Mucosa of descending colon (tissue), 3 donors: Measurements from ENCODE around the gene SIL1. TPM values are rescaled to one million over a fixed set of nuclear protein-coding genes. Genes with fewer than 3 reads are reported as not detected.
"Not testable (repeated sequence)": the region's sequence is repeated elsewhere in the genome, so short reads cannot be mapped to it uniquely, and the experiment has no call there.

Experiments used
- ATAC-seq: fragments of 200-7000 bp; cut with Tn5 transposase; one replicate; pipeline ENCODE4 v1.9.1; 2020; ENCODE audit warnings: mild to moderate bottlenecking, moderate library complexity
- DNase-seq, 3 donors: peaks; one replicate each; pipeline ENCODE4 v3.0.0-alpha.2; 2020
- H3K36me3 ChIP-seq: fragments of 200-600 bp; one replicate; pipeline ENCODE4 v1.8.0; 2021; ENCODE audit warnings: low read depth, mild to moderate bottlenecking
- H3K4me1 ChIP-seq: fragments of 200-600 bp; one replicate; pipeline ENCODE4 v1.8.0; 2021; ENCODE audit warnings: low read depth, mild to moderate bottlenecking
- H3K4me3 ChIP-seq: fragments of 200-600 bp; one replicate; pipeline ENCODE4 v1.8.0; 2021; ENCODE audit warnings: mild to moderate bottlenecking
- H3K9me3 ChIP-seq: fragments of 200-600 bp; one replicate; pipeline ENCODE4 v1.8.0; 2021; ENCODE audit warnings: mild to moderate bottlenecking
- CTCF ChIP-seq: fragments of 200-600 bp; IDR thresholded peaks from one replicate; pipeline ENCODE4 v1.8.0; 2022; ENCODE audit warnings: antibody characterized with exemption, mild to moderate bottlenecking
- intact Hi-C, 2 donors: fragments of 100-400 bp; cut with DNase I in 1 of 2; cut with micrococcal nuclease in 1 of 2; formaldehyde crosslinking; loops; one replicate each; pipeline versions ENCODE4 v1.11.0 to v1.11.1; 2022; cut with DNase I, micrococcal nuclease
- total RNA-seq, 3 donors: library from RNA; stranded (reverse); fragmentation: NEBNext Ultra II Directional in 2 of 3; extraction: Animal tissue kit (Norgen Biotek cat#: 25700) in 2 of 3; gene quantifications; one replicate each; pipeline versions ENCODE4 v1.2.1 to v1.2.4, GENCODE V29; 2021 to 2023
- donor health status: DM: no; HTN: no; CAD: no; lungs with moderate emphysema.
- donor health status: DM: no; HTN: no; CAD: no.
- donor health status: DM: no; HTN: yes; CAD: no.

SIL1 gene
- total RNA-seq, 3 donors from 2014 or later = 35.2 to 35.8 (median 35.6) TPM

DNA sequence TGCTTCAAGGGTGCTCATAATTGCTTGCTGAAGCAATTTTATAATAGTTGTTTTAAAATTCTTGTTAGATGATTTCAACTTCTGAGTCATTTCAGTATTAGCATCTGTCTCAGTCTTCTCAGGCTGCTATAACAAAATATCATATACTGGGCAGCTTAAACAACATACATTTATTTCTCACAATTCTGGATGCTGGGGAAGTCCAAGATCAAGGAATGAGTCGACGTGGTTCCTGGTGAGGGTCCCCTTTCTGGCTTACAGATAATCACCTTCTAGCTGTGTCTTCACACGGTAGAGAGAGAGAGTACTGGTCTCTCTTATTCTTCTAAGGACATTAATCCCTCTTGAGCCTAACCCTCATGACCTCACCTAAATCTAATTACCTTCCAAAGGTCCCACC is 160.4 kb downstream of the SIL1 start:
- intact Hi-C loops = no loop called here
- H3K9me3 ChIP-seq = no peaks in the 10 kb centered on the region
- H3K4me3 ChIP-seq = no peak overlapping the region
- H3K4me1 ChIP-seq = no peaks in the 10 kb centered on the region
- DNase-seq (no peak), ATAC-seq (no peak)
- no peaks in the 10 kb centered on the region for H3K36me3 ChIP-seq
- TF ChIP-seq CTCF = no peak

DNA sequence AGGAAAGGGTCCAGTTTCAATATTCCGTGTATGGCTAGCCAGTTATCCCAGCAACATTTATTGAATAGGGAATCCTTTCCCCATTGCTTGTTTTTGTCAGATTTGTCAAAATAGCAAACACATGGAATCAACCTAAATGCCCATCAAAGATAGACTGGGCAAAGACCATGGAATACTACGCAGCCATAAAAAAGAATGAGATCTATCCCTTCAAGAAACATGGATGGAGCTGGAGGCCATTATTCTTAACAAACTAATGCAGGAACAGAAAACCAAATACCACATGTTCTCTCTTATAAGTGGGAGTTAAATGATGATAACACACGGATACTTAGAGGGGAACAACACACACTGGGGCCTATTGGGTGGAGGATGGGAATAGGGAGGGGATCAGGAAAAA is 161.8 kb downstream of the SIL1 start:
- ATAC-seq, intact Hi-C loops, H3K36me3 ChIP-seq, H3K4me3 ChIP-seq, H3K9me3 ChIP-seq, H3K4me1 ChIP-seq, DNase-seq: not testable (repeated sequence)

GRCh38 chr5:139027150-139027549 is 171.0 kb downstream of the SIL1 start:
- Histone ChIP-seq H3K9me3 (no peaks in the 10 kb centered on the region), H3K4me3 (no peak overlapping the region), H3K36me3 (no peaks in the 10 kb centered on the region), H3K4me1 (no peaks in the 10 kb centered on the region)
- ATAC-seq (no peak), DNase-seq (no peak)
- intact Hi-C loops = no loop called here
- TF ChIP-seq CTCF = no peak

DNA sequence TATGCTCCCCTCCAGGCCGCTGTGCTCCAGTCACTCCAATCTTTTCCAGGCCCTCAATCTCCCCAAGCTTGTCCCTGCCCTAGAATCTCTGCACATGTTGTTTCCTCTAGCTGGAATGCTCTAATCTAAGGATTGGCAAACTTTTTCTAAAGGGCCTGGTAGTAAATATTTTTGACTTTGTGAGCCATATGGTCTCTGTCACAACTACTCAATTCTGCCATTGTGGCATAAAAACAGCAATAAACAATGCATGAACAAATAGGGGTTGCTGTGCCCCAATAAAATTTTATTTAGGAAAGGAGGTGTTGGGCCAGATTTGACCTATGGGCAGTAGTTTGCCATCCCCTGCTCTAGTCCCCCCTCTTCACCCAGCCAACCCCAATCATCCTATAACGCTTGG is 172.5 kb downstream of the SIL1 start:
- no peaks in the 10 kb centered on the region for H3K9me3 ChIP-seq
- TF ChIP-seq CTCF = no peak
- H3K4me1 ChIP-seq = no peaks in the 10 kb centered on the region
- H3K4me3 ChIP-seq = no peak overlapping the region
- ATAC-seq (no peak), DNase-seq (no peak)
- intact Hi-C loops = no loop called here
- no peaks in the 10 kb centered on the region for H3K36me3 ChIP-seq

DNA sequence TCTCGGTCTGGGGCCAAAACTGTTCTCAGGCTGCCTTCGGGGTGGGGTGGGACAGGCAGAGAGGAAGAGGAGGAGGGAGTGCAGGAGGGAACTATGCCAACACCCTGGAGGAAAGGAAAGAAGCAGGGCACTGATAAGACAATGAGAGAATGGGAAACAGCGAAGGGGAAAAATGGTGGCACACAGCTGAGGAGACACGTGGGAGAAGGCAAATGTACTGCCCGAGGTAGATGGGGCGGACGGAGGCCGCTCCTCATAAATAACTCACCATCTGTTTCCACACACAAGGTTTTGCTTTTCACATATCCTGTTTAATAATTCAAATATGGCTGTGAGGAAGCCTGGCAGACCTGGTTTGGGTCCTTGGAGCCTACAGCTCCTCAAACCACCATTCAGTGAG is 174.9 kb downstream of the SIL1 start:
- H3K4me3 ChIP-seq = no peak overlapping the region
- intact Hi-C loops = no loop called here
- no peaks in the 10 kb centered on the region for H3K9me3 ChIP-seq
- no peak for ATAC-seq
- no peak for DNase-seq
- no peak for TF ChIP-seq CTCF
- H3K4me1 ChIP-seq = no peaks in the 10 kb centered on the region
- no peaks in the 10 kb centered on the region for H3K36me3 ChIP-seq

- Histone ChIP-seq H3K36me3 (no peaks in the 10 kb centered on the region), H3K4me1 (no peaks in the 10 kb centered on the region), H3K9me3 (no peaks in the 10 kb centered on the region), H3K4me3 (no peak overlapping the region)
- intact Hi-C loops = no loop called here
- TF ChIP-seq CTCF = no peak
- DNase-seq (no peak), ATAC-seq (no peak)
Observed at GRCh38 chr5:139022528-139022927, 175.6 kb downstream of the SIL1 start.
